GM12865 (cell line): ENCODE results near the gene FLACC1.
A peak's percentile ranks its signal among the peaks of the same experiment; 100 is the strongest.

Experiments used
- DNase-seq: peaks from one replicate; pipeline ENCODE4 v3.0.0; 2010; ENCODE audit warnings: low read depth
- H3K4me3 ChIP-seq: 2 replicates; pipeline ENCODE4 v1.5.1; 2011; ENCODE audit warnings: mild to moderate bottlenecking, low read depth, low read length, control low read depth
- CTCF ChIP-seq: IDR thresholded peaks from 2 replicates; pipeline ENCODE4 v1.5.1; 2011; ENCODE audit warnings: low read length, control low read depth, low read depth, inconsistent platforms; ENCODE audit not compliant: insufficient read depth; ENCODE audit errors: missing control alignments

Gene FLACC1

GRCh38 chr2:201257956-201258665 is 99.0 kb downstream of the FLACC1 start:
- TF ChIP-seq CTCF, result no peak
- H3K4me3 ChIP-seq, result peak overlapping the region; percentile 69
- DNase-seq, result peak; percentile 96

- no peak for TF ChIP-seq CTCF
- peak overlapping the region; percentile 69 for H3K4me3 ChIP-seq
- DNase-seq, result peak; percentile 73
Measured at GRCh38 chr2:201257381-201257955, 99.7 kb downstream of the FLACC1 start.

- no peak for TF ChIP-seq CTCF
- DNase-seq, result no peak
- H3K4me3 ChIP-seq, result no peak overlapping the region
Measured at GRCh38 chr2:201256082-201256481, 101.1 kb downstream of the FLACC1 start.

GRCh38 chr2:201255408-201256033 is 101.6 kb downstream of the FLACC1 start:
- DNase-seq, result no peak
- no peak overlapping the region for H3K4me3 ChIP-seq
- TF ChIP-seq CTCF, result no peak

- H3K4me3 ChIP-seq, result no peak overlapping the region
- DNase-seq, result no peak
- no peak for TF ChIP-seq CTCF
Measured at GRCh38 chr2:201254081-201254730, 102.9 kb downstream of the FLACC1 start.

GRCh38 chr2:201250741-201251140 is 106.4 kb downstream of the FLACC1 start:
- no peak for DNase-seq
- no peak for TF ChIP-seq CTCF
- H3K4me3 ChIP-seq, result no peak overlapping the region
